Measurements from ENCODE around the gene QPCT. TPM values are rescaled to one million over a fixed set of nuclear protein-coding genes. Genes with fewer than 3 reads are reported as not detected.
"Not testable (repeated sequence)": the region's sequence is repeated elsewhere in the genome, so short reads cannot be mapped to it uniquely, and the experiment has no call there.

QPCT gene
- total RNA-seq, 1 donor from 2014 or later = 33.8 TPM

DNA sequence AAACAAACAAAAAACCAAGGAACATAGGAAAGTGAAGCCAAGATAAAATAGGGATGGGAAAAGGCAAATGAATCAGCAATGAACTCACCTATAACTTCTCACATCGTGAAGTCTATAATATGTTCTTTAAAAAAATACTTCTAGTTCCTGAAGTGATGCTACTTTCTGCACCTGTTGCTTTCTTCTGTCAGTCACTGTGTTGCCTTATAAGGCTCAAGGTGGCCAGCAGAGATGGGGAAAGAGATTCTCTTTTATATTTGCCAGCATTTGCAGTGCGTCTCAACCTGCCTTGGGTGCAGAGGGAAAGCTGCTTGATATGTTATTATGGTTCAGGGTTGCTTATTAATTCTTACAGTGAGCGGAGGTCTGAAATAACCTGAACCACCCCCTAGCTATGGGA is 14.0 kb downstream of the QPCT start:
- DNase-seq = no peak

DNA sequence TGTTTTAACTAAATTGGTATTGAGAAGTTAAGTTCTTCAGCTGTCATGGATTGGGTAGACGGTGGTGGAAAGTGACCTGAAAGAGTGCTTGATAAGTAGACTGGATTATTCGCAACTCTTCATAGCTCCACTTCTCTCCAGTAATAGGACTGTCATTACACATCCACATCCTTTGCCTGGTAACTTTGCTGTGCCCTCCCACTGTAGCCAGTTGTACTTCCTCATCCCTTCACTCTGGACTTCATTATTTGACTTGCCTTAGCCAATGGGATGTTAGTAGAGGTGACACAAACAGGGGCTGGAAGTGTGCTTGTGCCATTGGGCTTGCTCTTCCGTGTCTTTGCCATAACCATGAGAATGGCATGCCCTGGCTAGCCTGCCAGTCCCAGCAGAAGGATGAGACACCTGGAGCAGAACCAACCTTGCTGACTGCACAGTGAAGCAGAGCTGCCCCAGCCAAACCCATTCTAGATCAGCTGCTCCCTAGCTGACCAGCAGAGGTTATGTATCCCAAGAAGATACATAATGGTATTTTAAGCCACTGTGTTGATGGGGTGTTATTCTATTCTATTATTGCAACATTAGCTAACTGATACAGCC is 16.9 kb downstream of the QPCT start:
- no peak for DNase-seq

DNA sequence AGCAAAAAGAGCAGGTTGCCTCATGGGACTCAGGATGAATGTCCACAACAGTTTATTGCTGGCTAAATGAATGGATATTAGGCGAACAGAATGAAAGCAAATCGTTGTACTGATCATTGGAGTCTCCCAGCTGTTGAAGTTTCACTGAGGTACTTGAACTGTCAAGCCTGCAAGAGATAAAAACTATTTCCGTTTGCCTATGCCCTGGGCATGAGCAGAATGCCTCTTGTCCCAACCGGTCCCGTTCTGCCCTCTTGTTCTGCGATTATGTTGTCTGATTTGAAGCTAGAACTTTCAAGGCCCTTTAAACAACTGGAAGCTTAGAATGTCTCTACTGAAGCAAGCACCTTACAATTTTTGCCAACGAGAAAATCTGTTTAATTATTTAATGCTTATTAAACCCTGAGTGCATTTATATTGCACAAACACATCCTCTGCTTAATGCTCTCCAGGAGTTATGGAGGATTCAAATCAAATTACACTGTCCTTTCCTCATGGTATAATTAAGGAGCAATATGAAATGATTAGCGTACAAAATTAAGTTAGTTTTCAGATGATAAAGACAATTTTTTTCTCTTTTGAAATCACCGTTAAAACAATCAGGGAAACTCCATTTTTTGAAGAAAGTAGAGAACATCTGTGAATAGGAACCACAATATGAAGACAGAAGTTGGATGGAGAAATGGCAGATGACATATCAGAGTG is 17.7 kb downstream of the QPCT start:
- no peak for DNase-seq

DNA sequence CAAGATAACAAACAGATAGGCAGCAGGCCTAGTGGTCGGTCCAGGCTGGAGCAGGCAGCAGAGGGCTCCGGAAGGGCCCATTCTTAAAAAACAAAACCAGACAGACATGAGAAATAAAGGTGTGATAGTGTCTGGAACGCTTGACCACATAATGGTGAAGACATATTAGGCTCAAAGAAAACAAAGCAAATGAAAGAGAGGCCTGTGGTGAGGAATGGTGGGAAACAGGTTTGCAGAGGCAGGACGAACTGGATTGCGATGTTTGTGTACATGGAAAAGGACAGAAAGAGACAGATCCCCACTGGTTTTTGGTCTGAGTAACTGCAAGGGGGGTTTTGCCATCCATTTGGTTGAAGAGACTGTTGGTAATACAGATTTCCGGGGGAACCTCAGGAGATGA is 19.9 kb downstream of the QPCT start:
- no peak for DNase-seq

DNA sequence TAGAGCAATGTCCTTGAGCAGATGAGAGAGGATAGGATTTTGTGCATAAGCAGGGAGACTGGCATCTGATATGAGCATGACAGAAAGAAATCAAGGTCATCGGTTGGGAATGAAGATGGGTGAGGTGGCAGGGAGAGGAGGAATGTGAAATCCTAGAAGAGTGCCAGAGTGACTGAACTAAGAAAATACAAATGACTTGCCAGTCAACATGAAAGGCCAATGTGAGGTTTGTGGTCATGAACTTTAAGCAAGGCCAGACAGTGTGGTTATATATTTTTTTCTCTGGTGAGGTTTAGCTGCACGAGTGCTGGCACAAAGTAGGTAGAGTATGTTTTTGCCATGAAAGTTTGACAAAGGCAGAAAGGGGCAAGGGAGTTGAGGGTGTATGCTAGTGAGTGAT is 21.2 kb downstream of the QPCT start:
- DNase-seq = no peak

DNA sequence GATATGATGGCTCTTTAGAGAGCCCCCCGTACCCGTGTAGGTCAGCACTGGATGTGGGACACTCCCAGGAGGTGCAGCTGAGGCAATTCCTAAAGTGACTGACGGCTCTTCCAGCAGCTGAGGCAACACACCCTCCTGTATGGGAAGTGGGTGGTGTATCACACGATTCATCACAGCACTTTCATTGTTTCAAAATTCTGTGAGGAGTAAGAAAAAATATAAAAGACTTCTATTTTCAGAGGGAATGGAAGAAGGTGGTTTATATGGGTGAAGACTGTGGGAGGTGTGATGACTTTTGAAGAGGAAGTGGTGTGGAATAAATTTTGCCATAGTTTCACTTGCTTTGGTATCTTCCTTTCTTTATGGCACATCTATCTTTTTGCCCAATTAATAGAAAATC is 22.3 kb downstream of the QPCT start:
- no peak for DNase-seq

DNA sequence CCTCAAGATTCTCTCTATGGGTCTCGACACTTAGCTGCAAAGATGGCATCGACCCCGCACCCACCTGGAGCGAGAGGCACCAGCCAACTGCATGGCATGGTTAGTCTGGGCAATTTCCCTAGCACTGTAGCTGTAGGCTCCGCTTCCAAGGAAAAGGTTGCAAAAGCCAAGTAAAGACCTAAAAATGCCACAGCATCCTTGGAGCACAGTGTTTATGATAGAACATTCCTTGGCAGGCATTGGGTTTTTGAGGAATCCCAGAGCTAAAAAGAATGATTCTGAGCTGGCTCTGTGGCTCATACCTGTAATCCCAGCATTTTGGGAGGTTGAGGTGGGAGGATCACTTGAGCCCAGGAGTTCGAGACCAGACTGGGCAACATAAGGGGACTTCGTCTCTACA is 22.9 kb downstream of the QPCT start:
- no peak for DNase-seq

DNA sequence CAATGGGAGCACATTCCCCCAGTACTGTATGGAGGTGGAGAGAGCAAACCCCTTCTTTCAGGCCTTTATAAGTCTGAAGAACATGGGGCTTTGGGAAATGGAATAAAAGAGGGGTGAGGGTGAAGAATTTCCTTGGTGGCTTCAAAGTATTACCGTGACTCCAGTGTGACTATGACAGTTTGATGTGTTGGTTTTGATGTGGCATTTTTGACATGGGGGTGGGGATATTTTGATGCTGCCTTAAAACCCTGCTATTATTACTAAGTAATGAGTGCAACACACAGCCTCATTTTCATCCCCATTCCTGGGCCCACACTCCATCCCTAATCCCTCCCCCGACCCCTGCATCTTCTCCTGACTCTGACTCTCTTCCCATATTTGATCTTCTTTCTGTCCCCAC is 23.6 kb downstream of the QPCT start:
- DNase-seq = no peak

DNA sequence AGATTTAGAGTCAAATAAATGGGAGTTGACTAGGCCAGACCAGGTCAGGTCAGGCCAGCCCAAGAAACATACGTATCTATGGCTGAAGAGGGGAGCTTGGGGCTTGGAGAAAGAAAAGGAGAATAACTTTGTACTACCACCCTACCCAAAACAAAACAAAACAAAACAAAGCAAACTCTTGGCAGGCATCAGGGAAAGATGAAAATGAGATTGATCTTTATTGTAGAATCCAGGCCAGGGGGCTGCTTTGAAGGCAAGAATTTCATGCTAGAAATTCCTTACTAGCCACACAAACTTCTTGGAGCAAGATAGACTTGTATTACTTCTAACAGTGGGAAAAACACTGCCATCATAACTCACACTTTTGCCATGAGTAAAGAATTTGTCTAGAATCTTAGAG is 26.2 kb downstream of the QPCT start:
- no peak for DNase-seq

DNA sequence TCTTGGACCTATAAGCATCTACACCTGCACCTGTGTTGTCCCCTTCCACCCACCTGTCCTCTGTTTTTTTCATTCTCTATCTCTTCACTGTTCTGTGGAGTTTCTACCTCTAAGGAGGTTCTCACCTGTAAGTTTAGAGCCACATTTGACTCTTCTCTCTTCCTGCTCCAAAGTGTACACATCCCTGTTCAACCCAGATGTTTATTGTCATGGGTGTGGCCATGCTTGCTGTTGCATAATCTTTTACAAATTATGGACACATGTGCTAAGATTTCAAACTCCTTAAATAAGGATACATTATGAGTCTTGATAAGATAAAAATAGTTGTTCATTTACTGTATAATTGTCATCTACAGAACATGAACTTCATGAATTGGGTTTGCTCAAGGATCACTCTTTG is 27.6 kb downstream of the QPCT start:
- no peak for DNase-seq

DNA sequence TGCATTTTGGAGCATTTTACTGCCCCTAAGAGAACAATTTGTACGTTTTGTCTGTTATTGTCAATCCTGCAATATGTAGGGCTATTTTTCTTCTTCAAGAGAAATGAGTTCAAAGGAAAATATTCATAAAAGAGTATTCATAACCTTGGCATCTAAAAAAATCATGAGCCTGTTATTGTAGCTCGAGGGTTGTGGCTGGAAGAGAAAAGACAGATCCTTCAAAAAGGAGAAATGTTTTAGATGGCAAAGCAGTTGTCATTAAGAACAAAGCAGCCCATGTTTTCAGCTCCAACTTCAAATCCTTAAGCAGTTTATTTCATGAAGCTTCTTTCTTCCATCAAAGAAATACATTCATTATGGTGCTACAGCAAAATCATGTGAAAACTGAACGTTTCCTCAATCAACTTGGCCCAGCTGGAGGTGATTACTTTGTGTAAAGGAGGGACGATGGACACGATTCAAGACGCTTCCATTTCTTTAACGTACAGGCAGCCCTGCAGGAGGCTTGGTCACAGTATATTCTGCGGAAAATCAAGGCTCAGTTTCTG is 31.4 kb downstream of the QPCT start:
- DNase-seq = peak; percentile 33

DNA sequence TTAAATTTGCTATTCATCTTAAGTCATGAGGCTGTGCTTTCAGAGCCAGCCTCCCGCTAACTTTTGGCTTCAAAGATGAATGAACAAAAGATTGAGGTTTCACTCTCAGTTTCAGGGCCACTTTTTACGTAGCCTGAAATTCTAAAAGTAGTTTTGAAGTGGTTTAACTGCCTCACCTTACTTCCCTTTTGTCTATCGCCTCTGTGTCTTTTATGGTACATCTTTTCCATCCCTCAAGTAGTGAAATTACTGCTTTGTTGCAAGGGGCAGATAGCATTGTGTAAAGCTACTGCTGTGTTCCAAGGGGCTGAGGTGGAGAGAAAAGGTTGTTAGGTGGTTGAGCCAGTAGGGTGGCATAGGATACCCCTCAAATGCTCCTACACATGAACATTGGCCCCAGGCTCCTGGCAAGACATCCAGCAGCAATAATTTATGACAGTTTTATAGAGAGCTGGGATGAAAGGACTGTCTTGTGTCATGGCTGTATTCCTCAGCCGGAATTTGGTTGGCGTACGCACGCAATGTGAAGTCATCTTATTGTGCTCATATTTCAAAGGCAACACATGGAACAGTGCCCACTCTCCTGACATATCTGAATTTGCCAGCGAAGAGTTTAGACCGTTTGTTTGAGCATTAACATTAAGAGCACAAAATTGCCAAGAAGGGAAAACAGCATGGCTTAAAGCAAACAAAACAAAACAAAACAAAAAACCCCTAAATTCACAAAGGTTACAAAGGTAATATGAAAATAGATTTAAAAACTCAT is 32.2 kb downstream of the QPCT start:
- DNase-seq = peak; percentile 92

DNA sequence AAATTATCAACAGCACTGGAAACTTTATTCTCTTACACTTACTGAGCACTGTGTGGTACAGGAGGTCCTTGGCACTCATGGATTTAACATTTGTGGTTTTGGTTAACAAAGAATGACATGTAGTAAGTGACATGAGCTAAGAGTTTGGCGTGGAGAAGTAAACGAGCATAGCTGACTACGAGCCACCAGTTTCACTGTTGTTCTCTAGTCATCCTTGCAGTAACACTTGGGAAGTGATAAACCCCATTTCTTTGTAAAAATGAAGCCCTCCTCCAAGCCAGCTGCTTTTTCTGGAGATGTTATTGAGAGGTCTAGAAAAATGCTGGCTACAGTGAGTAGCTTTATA is 32.7 kb downstream of the QPCT start:
- peak; percentile 88 for DNase-seq

DNA sequence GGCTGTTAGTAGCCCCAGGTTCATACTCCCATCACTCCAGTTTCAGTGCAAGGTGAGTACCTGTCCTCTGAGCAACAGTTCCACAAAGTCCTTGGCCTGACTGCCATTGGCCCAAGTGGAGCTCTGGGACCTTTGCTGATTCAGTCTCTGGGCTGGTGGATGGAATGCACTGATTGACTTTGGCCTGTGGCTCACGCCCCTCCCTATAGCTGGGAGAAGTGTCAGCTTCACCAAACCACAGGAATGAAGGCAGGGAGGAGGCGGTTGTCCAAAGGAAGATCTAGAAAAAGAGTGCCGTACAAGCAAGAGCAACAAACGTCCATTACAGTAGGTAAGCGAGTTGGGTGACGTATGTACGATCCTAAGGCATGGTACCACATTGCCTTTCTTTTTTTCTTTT is 34.0 kb downstream of the QPCT start:
- DNase-seq = no peak

DNA sequence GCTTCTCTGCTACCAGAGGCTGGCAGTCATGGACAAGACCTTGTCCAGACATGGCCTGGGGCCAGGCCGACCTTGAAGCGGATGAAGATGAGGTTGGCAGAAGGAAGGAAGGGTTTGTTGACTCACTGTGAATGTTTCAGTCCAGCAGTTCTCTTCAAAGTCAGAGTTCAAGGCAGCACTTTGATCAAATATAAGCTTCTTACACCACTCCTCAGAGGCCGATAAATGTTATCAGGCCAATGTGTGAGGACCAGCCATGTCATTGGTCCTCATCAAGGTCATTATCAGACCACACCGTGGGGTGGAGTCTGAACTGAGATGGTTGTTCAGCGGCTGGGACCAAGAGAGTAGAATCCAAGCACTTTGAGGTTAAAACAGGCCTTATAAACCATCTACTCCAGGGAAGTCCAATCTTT is 35.5 kb downstream of the QPCT start:
- no peak for DNase-seq

DNA sequence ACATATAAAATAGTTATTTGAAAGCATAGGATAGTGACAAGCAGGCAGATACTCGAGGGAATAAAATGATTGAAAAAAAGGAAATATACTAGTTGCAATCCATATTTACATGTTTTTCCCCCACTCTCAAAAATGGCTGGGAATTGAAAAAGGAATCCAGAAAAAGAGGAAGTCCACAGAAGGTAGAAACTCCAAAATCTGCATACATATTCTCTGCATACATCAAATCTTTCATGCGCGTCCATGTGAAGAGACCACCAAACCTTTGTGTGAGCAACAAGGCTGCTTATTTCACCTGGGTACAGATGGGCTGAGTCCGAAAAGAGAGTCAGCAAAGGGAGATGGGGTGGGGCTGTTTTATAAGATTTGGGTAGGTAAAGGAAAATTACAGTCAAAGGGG is 36.4 kb downstream of the QPCT start:
- not testable (repeated sequence) for DNase-seq

DNA sequence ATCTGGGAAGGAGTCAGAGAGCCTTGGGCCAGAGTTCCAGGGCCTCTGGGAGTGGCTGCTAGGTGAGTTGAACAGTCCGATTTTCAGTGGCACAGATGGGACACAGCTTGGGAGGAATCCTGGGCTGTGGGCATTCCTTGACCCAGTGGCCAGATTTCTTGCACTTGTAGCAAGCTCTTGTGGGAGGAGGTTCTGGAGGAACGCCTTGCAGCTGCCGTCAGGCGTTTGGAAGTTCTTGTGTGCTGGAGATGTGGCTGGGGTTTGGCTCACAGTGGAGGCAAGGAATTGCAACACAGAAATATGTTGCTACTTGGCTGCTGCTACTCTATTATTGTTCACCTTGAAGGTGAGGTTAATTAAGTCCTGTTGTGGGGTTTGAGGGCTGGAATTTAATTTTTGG is 39.8 kb downstream of the QPCT start:
- DNase-seq = not testable (repeated sequence)

DNA sequence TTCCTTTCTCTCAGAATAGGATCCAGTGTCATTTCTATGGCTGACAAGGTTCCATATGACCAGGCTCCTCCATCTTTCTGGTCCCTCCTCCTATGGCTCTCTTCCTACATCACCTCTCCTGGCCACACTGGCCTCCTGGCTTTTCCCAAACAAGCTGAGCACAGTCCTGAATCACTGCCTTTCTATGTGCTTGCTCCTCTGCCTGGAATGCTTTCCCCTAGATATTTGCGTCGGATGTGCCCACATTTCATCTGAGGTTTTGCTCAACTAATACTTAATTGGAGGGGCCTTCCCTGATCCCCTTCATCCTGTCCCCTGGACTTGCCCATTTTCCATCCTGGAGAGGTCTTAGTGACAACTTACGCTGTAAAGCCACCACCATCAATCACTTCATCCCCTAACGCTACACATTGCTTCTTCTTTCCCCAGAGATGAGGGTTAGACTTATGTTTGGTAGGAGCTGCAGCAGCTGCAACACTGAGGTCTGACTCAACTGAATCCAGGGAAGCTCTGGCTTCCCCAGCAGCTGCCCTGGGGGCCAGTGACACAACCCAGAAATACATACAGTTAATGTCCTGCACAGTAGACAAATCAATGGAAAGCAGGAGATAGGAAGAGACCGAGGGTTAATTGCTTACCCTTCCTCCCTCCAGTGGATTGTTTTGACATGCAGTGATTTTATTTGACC is 42.9 kb downstream of the QPCT start:
- DNase-seq = no peak

DNA sequence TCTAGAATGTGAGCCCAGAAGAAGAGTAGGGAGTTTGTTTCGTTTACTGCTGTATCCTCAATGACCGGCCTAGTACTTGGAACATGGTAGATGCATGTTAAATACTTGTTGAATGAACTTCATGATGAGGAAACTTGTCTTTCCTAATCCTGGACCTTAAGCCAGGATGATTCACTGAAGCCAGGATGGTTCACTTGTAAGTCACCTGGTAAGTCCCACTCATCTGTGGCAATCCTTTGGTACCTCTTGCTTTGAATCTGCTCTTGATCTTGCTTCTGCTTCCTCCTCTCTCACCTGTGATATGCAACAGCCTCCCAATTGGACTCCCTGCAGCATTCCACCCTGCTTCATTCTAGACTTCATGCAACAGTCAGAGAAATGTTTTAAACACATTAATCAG is 43.6 kb downstream of the QPCT start:
- DNase-seq = no peak

DNA sequence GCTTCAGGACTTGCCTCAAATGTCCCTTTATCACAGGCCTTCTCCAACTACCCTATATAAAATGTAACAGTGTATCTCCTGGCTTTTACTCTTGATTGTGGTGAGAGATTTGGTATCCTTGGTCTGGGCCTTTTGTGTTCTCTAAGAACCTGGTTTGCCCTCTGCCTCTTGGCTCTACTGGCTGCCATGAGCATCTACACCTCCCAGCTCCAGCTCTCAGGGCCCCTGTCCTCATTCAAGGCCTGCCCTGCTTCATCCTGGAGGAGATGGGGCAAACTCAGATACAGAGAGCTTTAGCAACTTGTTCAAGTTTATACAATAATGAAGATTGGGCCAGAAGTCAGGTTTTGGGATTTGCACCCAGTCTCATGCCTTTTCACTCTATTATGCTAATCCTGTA is 45.0 kb downstream of the QPCT start:
- no peak for DNase-seq

DNA sequence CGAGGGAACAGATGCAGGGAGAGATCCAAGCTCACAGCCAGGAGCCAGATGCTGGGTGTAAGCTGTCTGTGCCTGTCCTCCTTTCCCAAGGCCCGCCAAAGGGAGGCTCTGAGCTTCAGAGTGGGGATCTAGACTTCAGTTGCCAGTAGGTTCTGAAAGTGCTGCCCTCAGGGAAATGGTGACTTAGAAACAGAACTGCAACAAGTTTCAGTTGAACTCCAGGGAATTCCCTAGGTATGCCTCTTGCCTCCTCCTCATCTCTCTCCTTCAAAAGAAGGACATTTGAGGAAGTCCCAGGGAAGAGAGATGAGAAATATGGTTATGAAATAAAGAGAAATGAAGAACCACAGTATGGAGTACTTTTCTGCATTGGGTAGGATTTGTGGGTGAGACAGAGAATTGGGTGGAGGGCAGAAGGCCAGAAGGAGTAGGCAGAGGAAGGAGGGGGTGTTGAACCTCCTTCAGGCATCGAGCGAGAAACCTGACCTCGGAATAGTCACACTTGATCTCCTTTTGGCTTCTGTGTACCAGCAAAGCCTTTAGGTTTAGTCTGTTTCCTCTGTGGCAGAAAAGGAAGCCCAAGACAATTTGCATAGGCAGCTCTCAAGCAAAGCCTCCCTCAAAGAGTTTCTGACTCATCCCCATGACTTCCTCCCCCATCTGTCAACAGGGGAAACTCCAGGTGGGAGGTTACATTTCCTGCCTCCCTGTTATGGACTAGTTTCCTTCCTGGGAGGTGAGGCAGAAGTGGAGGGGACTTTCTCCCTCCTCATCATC is 45.7 kb downstream of the QPCT start:
- peak; percentile 19 for DNase-seq

DNA sequence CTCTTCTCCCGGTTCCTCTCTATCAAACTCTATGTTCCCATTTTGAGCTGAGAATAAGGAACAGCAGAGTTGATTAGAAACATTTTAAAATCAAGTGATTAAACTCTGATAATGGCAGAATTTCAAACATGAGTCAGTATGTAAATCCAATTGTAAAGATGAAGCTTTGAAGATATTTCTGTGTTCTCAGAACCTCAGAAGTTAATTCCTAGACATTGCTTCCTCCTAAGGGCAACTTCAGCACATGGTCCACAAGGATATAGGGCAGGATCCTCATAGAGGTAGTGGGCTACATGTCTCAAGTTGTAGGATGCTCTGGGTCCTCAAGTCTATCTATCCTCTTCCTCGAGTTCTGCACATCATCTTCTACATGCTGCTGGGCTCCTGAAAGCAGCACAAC is 46.3 kb downstream of the QPCT start:
- DNase-seq = no peak

Data from skin of body (tissue), 2 donors.